ENCODE results near the gene SFMBT2. TPM values are rescaled to one million over a fixed set of nuclear protein-coding genes. Genes with fewer than 3 reads are reported as not detected.

SFMBT2 gene
- total RNA-seq, 4 donors from 2014 or later = 7.1 to 13.2 (median 9.0) TPM

DNA sequence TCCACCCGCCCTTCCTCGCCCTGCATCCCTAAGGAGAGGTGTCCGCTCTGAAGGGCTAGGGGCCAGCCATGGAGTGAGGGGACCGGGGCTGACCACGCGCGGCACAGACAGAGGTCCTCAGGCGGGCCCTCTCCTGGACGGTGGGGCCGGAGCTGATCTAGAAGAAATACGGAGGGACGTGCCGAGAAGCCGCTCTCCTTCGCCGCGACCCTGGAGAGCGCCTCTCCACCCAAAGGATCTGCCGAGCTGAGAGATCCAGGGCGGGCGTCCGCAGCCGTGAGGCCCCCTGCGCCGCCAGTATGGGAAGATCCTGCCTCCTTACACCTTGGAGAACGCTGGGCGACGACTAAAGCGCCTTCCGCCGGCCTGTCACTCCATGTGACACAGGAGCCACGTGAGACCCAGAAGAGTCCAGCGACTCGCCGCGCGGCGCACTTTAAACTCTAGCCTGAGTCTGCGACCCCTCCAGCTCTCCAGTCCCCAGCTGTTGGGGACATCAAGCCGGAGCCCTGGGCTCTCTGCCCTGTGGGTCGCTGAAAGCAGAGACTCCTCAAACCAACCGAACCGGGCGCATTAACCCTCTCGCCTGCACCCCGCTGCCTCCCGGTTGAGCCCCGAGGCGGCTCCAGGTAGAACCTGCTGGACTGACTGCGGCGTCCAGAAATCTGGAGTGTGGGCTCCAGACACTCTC, 1.5 kb upstream of the SFMBT2 start:
- no peak overlapping the region for H3K27ac ChIP-seq
- no peaks in the 10 kb centered on the region for H3K36me3 ChIP-seq
- peak overlapping the region in 2 of 3 donors; percentile 23 to 26 for H3K4me3 ChIP-seq (replicated peaks in 1 of 3)
- intact Hi-C loops (cut with DNase I) = loop anchor here (5.0 to 10.0 kb wide), 2 partner anchors 150 to 498 kb away; no protein-coding TSS in a partner anchor
- no peak for TF ChIP-seq POLR2A (IDR thresholded peaks at IDR 0.05)
- TF ChIP-seq, protein P1, sequence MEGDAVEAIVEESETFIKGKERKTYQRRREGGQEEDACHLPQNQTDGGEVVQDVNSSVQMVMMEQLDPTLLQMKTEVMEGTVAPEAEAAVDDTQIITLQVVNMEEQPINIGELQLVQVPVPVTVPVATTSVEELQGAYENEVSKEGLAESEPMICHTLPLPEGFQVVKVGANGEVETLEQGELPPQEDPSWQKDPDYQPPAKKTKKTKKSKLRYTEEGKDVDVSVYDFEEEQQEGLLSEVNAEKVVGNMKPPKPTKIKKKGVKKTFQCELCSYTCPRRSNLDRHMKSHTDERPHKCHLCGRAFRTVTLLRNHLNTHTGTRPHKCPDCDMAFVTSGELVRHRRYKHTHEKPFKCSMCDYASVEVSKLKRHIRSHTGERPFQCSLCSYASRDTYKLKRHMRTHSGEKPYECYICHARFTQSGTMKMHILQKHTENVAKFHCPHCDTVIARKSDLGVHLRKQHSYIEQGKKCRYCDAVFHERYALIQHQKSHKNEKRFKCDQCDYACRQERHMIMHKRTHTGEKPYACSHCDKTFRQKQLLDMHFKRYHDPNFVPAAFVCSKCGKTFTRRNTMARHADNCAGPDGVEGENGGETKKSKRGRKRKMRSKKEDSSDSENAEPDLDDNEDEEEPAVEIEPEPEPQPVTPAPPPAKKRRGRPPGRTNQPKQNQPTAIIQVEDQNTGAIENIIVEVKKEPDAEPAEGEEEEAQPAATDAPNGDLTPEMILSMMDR (IDR thresholded peaks at IDR 0.05) = no peak
- H3K4me1 ChIP-seq = peaks cover 22 to 25% of the 10 kb centered on the region in 2 donors
- H3K9me3 ChIP-seq = no peaks in the 10 kb centered on the region
- WGBS, 2 donors = 3% methylated on average over 12 to 21 of the region's 51 CpGs
- DNase-seq = peak; percentile 63 to 67
- no peaks in the 10 kb centered on the region for H3K27me3 ChIP-seq

DNA sequence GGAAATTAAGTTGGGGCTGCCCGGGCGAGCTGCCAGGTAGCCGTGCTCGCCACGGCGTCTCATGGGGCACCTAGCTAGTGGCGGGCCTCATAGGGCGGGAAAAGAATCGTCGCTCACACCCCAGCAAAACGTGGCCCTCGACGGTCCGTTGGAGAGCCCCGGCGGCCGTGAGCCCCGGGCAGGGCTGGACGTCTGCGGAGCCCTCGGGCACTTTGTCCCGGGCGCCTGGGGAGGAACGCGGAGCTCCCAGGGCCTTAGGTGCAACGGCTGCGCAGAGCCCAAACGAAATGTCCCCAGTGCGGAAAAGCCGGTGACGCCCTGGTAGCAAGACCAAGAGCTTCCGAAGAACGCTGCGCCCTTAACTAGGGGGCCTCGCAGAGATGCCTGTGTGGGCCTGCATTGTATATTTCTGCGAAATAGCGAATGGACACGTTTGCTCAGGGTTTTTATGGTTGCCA, 866 bp upstream of the SFMBT2 start:
- Histone ChIP-seq H3K4me1 (peaks cover 22 to 25% of the 10 kb centered on the region in 2 donors), H3K36me3 (no peaks in the 10 kb centered on the region), H3K4me3 (replicated peaks in 1 of 3) (peak overlapping the region in 2 of 3 donors; percentile 6 to 60), H3K27me3 (no peaks in the 10 kb centered on the region), H3K9me3 (no peaks in the 10 kb centered on the region), H3K27ac (no peak overlapping the region)
- peak; percentile 20 to 25 for DNase-seq
- no peak for TF ChIP-seq POLR2A (IDR thresholded peaks at IDR 0.05)
- 2 to 3% methylated on average over 16 to 38 of the region's 38 CpGs for WGBS, 2 donors
- intact Hi-C loops (cut with DNase I) = loop anchor here (5.0 to 10.0 kb wide), 2 partner anchors 149 to 497 kb away; no protein-coding TSS in a partner anchor

DNA sequence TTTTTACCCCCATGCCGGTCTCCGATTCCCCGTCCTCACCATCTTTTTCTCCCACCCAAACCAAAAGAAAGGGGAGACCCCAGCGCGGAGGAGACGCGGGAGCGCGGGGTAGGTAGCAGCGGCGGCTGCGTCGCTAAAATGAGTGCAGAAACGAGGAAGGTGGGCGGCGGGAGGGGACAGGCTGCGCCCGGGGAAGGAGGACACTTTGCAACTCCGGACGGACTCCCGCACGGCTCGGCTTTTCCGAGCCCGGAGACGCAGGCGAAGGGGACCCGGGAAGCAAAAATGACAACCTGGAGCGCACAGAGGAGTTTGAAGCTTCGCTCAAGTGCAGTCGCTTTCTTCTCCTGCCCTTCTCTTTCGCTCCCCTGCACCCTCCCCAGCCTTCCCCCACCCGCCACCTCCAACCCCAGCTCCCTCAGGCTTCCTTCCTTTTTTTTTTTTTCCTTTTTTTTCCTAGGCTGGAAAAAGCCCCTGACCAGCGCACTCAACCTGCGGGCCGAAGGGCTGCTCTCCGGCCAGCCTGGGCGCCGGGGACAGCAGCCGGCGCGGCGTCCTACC, 453 bp downstream of the SFMBT2 start:
- intact Hi-C loops (cut with DNase I) = loop anchor here (5.0 to 10.0 kb wide), 2 partner anchors 148 to 496 kb away; no protein-coding TSS in a partner anchor
- no peaks in the 10 kb centered on the region for H3K9me3 ChIP-seq
- H3K4me1 ChIP-seq = peaks cover 22 to 25% of the 10 kb centered on the region in 2 donors
- H3K36me3 ChIP-seq = no peaks in the 10 kb centered on the region
- no peaks in the 10 kb centered on the region for H3K27me3 ChIP-seq
- WGBS, 2 donors = 0 to 2% methylated on average over 43 of the region's 43 CpGs
- DNase-seq = peak; percentile 23 to 32
- TF ChIP-seq POLR2A (IDR thresholded peaks at IDR 0.05) = no peak
- peak overlapping the region; percentile 19 to 60 (median 44) for H3K4me3 ChIP-seq (replicated peaks in 1 of 3)
- peak overlapping the region; percentile 60 to 88 (median 68) for H3K27ac ChIP-seq

DNA sequence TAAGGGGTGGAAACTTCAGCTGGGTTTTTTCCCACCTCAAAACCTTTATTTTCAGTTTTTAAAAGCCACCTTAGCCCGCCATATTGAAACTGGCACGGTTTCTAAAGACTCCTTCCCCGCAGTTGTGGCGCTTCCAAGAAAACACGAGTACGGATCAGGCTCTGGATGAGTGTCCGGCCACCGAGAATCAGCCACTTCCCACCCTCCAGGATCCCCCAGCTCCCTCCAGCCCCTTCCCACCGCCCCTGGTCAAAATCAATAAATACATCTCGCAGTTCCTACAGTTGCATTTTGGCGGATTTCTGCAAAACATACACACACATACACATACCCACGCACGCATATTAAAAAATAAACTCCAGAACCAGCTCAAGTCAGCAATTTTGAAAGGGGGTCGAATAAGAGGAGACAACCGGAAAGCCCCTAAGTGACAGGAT, 1.1 kb downstream of the SFMBT2 start:
- no peaks in the 10 kb centered on the region for H3K36me3 ChIP-seq
- H3K4me3 ChIP-seq (replicated peaks in 1 of 3) = peak overlapping the region; percentile 38 to 60 (median 44)
- peaks cover 22 to 25% of the 10 kb centered on the region in 2 donors for H3K4me1 ChIP-seq
- 1% methylated on average over 15 of the region's 15 CpGs for WGBS, 2 donors
- no peak for TF ChIP-seq POLR2A (IDR thresholded peaks at IDR 0.05)
- TF ChIP-seq, protein P1 (IDR thresholded peaks at IDR 0.05) = no peak
- no peaks in the 10 kb centered on the region for H3K9me3 ChIP-seq
- intact Hi-C loops (cut with DNase I) = loop anchor here (5.0 to 10.0 kb wide), 2 partner anchors 147 to 495 kb away; no protein-coding TSS in a partner anchor
- peak; percentile 14 to 22 for DNase-seq
- no peaks in the 10 kb centered on the region for H3K27me3 ChIP-seq
- H3K27ac ChIP-seq = peak overlapping the region in 1 of 3 donors; percentile 88

DNA sequence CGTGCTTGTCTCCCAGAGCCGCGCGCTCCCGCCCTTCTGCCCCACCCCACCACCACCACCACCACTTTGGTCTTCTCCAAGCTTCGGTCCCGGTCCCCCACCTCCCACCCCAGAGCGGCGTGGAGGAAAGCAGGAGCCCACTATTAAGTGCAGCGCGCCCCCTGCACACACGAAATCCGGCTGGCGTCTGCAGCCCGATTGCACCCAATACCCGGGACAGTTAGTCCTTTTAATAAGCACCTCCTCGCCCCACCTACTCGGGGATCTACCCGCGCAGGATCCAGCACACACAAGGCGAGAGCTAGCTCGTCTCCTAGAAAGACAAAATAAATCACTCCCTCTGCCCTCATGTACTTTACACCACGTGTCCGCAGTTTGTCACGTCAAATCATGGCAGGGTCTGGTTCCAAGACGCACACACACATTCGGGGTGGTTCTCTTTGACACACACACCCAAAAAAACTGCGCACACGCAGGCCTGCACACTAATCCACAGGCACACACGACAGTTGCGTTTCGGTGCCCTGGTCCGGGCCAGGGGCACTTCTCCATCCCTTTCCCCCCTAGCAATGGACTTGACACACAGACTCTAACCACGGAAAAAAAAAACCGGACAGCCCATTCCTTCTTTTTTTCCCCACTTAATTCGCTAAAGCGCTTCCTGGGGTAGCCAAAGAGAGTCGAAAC, 1.6 kb downstream of the SFMBT2 start:
- Histone ChIP-seq H3K27ac (peak overlapping the region in 1 of 3 donors; percentile 88), H3K36me3 (no peaks in the 10 kb centered on the region), H3K27me3 (no peaks in the 10 kb centered on the region), H3K4me1 (peaks cover 22 to 25% of the 10 kb centered on the region in 2 donors), H3K9me3 (no peaks in the 10 kb centered on the region), H3K4me3 (replicated peaks in 1 of 3) (peak overlapping the region; percentile 60 to 95 (median 61))
- intact Hi-C loops (cut with DNase I) = no loop called here
- DNase-seq = peak; percentile 28 to 30
- 1% methylated on average over 36 to 38 of the region's 38 CpGs for WGBS, 2 donors
- TF ChIP-seq, protein P1 (IDR thresholded peaks at IDR 0.05) = no peak
- no peak for TF ChIP-seq POLR2A (IDR thresholded peaks at IDR 0.05)
